Neural progenitor cell (in vitro differentiated cells): ENCODE results near the gene FBXW7.

Experiments
- CTCF ChIP-seq: fragments of 200-600 bp; sonication (generic); IDR thresholded peaks from 2 replicates; pipeline ENCODE4 v1.5.1; 2017; ENCODE audit warnings: antibody characterized with exemption, mild to moderate bottlenecking
- EZH2phosphoT487 ChIP-seq: fragments of 200-600 bp; sonication (generic); IDR thresholded peaks from 2 replicates; pipeline ENCODE4 v1.6.1; 2017; ENCODE audit warnings: antibody characterized with exemption

GRCh38 chr4:152385551-152385950 lies 150.3 kb downstream of the FBXW7 start:
- TF ChIP-seq CTCF (peak; percentile 60), EZH2phosphoT487 (no peak)
